OCI-LY7 (cell line): ENCODE data around the gene STX8.

ENCODE experiments used
- EZH2phosphoT487 ChIP-seq: fragments of 200-600 bp; sonication (generic); IDR thresholded peaks from 2 replicates; pipeline ENCODE4 v1.6.1; 2018; ENCODE audit warnings: low read depth, borderline replicate concordance, mild to moderate bottlenecking, mixed run types, antibody characterized with exemption, low read length, moderate library complexity, mixed read lengths
- TF ChIP-seq, protein P1 (sequence below): fragments of 200-600 bp; sonication (generic); conservative IDR thresholded peaks from 2 replicates; pipeline ENCODE4 v1.5.1; 2014; ENCODE audit warnings: mild to moderate bottlenecking, antibody characterized with exemption, low read length, moderate library complexity, mixed read lengths

- TF ChIP-seq EZH2phosphoT487, result no peak
- TF ChIP-seq, protein P1, sequence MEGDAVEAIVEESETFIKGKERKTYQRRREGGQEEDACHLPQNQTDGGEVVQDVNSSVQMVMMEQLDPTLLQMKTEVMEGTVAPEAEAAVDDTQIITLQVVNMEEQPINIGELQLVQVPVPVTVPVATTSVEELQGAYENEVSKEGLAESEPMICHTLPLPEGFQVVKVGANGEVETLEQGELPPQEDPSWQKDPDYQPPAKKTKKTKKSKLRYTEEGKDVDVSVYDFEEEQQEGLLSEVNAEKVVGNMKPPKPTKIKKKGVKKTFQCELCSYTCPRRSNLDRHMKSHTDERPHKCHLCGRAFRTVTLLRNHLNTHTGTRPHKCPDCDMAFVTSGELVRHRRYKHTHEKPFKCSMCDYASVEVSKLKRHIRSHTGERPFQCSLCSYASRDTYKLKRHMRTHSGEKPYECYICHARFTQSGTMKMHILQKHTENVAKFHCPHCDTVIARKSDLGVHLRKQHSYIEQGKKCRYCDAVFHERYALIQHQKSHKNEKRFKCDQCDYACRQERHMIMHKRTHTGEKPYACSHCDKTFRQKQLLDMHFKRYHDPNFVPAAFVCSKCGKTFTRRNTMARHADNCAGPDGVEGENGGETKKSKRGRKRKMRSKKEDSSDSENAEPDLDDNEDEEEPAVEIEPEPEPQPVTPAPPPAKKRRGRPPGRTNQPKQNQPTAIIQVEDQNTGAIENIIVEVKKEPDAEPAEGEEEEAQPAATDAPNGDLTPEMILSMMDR, result no peak
Observed at GRCh38 chr17:9202532-9202931, 373.1 kb downstream of the STX8 start.
